ENCODE results near the gene STK32A. TPM values are rescaled to one million over a fixed set of nuclear protein-coding genes. Genes with fewer than 3 reads are reported as not detected.

The STK32A gene
- total and polyA plus RNA-seq, 9 of the 15 experiments (the other 6 are each of a cell fraction or from before 2014, with no cell fraction given) = not detected

- TF ChIP-seq SMAD3 (CRISPR knock-in tag; conservative IDR thresholded peaks at IDR 0.05) (no peak), TCF7 (IDR thresholded peaks at IDR 0.05; ENCODE audit: borderline replicate concordance) (no peak), MTF1 (CRISPR knock-in tag; IDR thresholded peaks at IDR 0.05; ENCODE audit: borderline replicate concordance) (no peak), ZNF316 (IDR thresholded peaks at IDR 0.05) (no peak), MTA3 (IDR thresholded peaks at IDR 0.05; ENCODE audit: borderline replicate concordance) (no peak)
- H3K79me2 ChIP-seq (ENCODE audit: control insufficient read depth, insufficient read depth, low read length) = no peaks in the 10 kb centered on the region
- ChIA-PET POLR2A (interaction anchor here (0.7 kb wide), 1 partner anchor 239 kb away, joined by 3 read pairs; no protein-coding TSS in a partner anchor), CTCF (ENCODE audit: low intra/inter-chr PET ratio) (no interaction called here)
- no peak overlapping the region for H3K4me3 ChIP-seq
- H2AFZ ChIP-seq (ENCODE audit: low read depth, low read length) = no peak overlapping the region
- no peak for DNase-seq (ENCODE audit: extremely low read depth in 1 of 4, low spot score in 3 of 4)
- in situ Hi-C loops (cut with MboI) = no loop called here
- no peaks in the 10 kb centered on the region for H3K4me1 ChIP-seq (replicated peaks in 1 of 2; ENCODE audit: control insufficient read depth in 2 of 2, insufficient read depth in 2 of 2, low read length in 2 of 2)
- ATAC-seq = no peak
- BruUV-seq (replicated peaks) = no TSS peak
- no peak overlapping the region for H3K4me2 ChIP-seq (ENCODE audit: insufficient read depth, low read length)
- H3K9me1 ChIP-seq (ENCODE audit: control insufficient read depth, insufficient read depth, low read length) = no peaks in the 10 kb centered on the region
- no peaks in the 10 kb centered on the region for H3K27me3 ChIP-seq (ENCODE audit: control insufficient read depth in 2 of 2, insufficient read depth in 2 of 2, low read length in 2 of 2)
- intact Hi-C loops (cut with micrococcal nuclease) = no loop called here
- H3K9me3 ChIP-seq (replicated peaks; ENCODE audit: control insufficient read depth, insufficient read depth, low read depth, low read length) = no peaks in the 10 kb centered on the region
- H3K27ac ChIP-seq (ENCODE audit: extremely low read depth, low read depth, low read length) = no peak overlapping the region
- no peak for FAIRE-seq
- no peak overlapping the region for H3K9ac ChIP-seq (ENCODE audit: insufficient read depth in 1 of 2, low read depth in 2 of 2, low read length in 2 of 2)
- WGBS (ENCODE audit: insufficient coverage, low coverage, missing lambda C conversion rate) = 2% methylated on average over 6 of the region's 6 CpGs
- H3K36me3 ChIP-seq (ENCODE audit: control insufficient read depth, insufficient read depth, low read length) = no peaks in the 10 kb centered on the region
- H4K20me1 ChIP-seq (replicated peaks; ENCODE audit: control insufficient read depth, insufficient read depth, low read length) = no peaks in the 10 kb centered on the region
These were observed 68.4 kb downstream of the STK32A start for GRCh38 chr5:147303251-147303650.

- 0% methylated on average over 2 of the region's 2 CpGs for WGBS (ENCODE audit: insufficient coverage, low coverage, missing lambda C conversion rate)
- no peak for ATAC-seq
- H2AFZ ChIP-seq (ENCODE audit: low read depth, low read length) = no peak overlapping the region
- DNase-seq (ENCODE audit: extremely low read depth in 1 of 4, low spot score in 3 of 4) = no peak
- H3K9me3 ChIP-seq (replicated peaks; ENCODE audit: control insufficient read depth, insufficient read depth, low read depth, low read length) = no peaks in the 10 kb centered on the region
- no peaks in the 10 kb centered on the region for H4K20me1 ChIP-seq (replicated peaks; ENCODE audit: control insufficient read depth, insufficient read depth, low read length)
- H3K27me3 ChIP-seq (ENCODE audit: control insufficient read depth in 2 of 2, insufficient read depth in 2 of 2, low read length in 2 of 2) = no peaks in the 10 kb centered on the region
- H3K4me3 ChIP-seq = no peak overlapping the region
- H3K4me2 ChIP-seq (ENCODE audit: insufficient read depth, low read length) = no peak overlapping the region
- H3K9ac ChIP-seq (ENCODE audit: insufficient read depth in 1 of 2, low read depth in 2 of 2, low read length in 2 of 2) = no peak overlapping the region
- ChIA-PET CTCF (ENCODE audit: low intra/inter-chr PET ratio) (no interaction called here), POLR2A (interaction anchor here (0.7 kb wide), 2 partner anchors 240 to 994 kb away, joined by 3 read pairs; no protein-coding TSS in a partner anchor)
- no peaks in the 10 kb centered on the region for H3K79me2 ChIP-seq (ENCODE audit: control insufficient read depth, insufficient read depth, low read length)
- intact Hi-C loops (cut with micrococcal nuclease) (no loop called here), in situ Hi-C loops (cut with MboI) (no loop called here)
- no TSS peak for BruUV-seq (replicated peaks)
- FAIRE-seq = no peak
- TF ChIP-seq PRPF4 (IDR thresholded peaks at IDR 0.05; ENCODE audit: insufficient read depth, low read depth, low read length, poor library complexity, severe bottlenecking) (no peak), RBM17 (IDR thresholded peaks at IDR 0.05; ENCODE audit: borderline replicate concordance, low read depth, low read length) (no peak), HNRNPLL (IDR thresholded peaks at IDR 0.05; ENCODE audit: low read depth, low read length, poor library complexity, severe bottlenecking) (no peak), RHOXF2B (CRISPR knock-in tag; conservative IDR thresholded peaks at IDR 0.05) (no peak)
- no peaks in the 10 kb centered on the region for H3K4me1 ChIP-seq (replicated peaks in 1 of 2; ENCODE audit: control insufficient read depth in 2 of 2, insufficient read depth in 2 of 2, low read length in 2 of 2)
- no peaks in the 10 kb centered on the region for H3K9me1 ChIP-seq (ENCODE audit: control insufficient read depth, insufficient read depth, low read length)
- H3K36me3 ChIP-seq (ENCODE audit: control insufficient read depth, insufficient read depth, low read length) = no peaks in the 10 kb centered on the region
- no peak overlapping the region for H3K27ac ChIP-seq (ENCODE audit: extremely low read depth, low read depth, low read length)
These were observed 69.2 kb downstream of the STK32A start for GRCh38 chr5:147303976-147304375.
